ENCODE data around the gene TNRC6C.

GRCh38 chr17:78007647-78008046 is 49.1 kb downstream of the TNRC6C start:
- TF ChIP-seq FOXA1 (IDR thresholded peaks at IDR 0.05) (no peak), CTCF (IDR thresholded peaks at IDR 0.05; ENCODE audit: low read depth, low read length, missing input control) (no peak), FOXA2 (IDR thresholded peaks at IDR 0.05) (no peak), TAF1 (conservative IDR thresholded peaks at IDR 0.05) (no peak), YY1 (IDR thresholded peaks at IDR 0.05) (no peak)
- TF ChIP-seq, protein P1, sequence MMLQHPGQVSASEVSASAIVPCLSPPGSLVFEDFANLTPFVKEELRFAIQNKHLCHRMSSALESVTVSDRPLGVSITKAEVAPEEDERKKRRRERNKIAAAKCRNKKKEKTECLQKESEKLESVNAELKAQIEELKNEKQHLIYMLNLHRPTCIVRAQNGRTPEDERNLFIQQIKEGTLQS (IDR thresholded peaks at IDR 0.05) = no peak
